HUES64 (cell line): ENCODE results near the gene NMUR2.

Source experiments
- H3K27ac ChIP-seq: 2 replicates; pipeline ENCODE4 v1.7.0; 2013; ENCODE audit warnings: low read depth, low read length, inconsistent platforms
- H3K27me3 ChIP-seq: 2 replicates; pipeline ENCODE4 v1.6.1; 2013; ENCODE audit warnings: mild to moderate bottlenecking, low read length; ENCODE audit not compliant: insufficient read depth
- H3K36me3 ChIP-seq: 2 replicates; pipeline ENCODE4 v1.6.1; 2013; ENCODE audit warnings: mild to moderate bottlenecking, low read length; ENCODE audit not compliant: insufficient read depth
- H3K4me1 ChIP-seq: 2 replicates; pipeline ENCODE4 v1.6.1; 2013; ENCODE audit warnings: mild to moderate bottlenecking, low read length, moderate library complexity; ENCODE audit not compliant: insufficient read depth
- H3K4me3 ChIP-seq: 2 replicates; pipeline ENCODE4 v1.5.1; 2013; ENCODE audit warnings: mild to moderate bottlenecking, low read length, moderate library complexity
- H3K9ac ChIP-seq: 2 replicates; pipeline ENCODE4 v1.6.1; 2013; ENCODE audit warnings: mild to moderate bottlenecking, low read depth, low read length
- H3K9me3 ChIP-seq: 2 replicates; pipeline ENCODE4 v1.6.1; 2013; ENCODE audit warnings: low read depth, low read length; ENCODE audit not compliant: insufficient read depth
- WGBS: fragments of 150-250, 120-280 bp; methylation state at CpG from one replicate; pipeline ENCODE4 v1.1.7; 2013; ENCODE audit warnings: missing lambda C conversion rate; 5-methylcytosine and 5-hydroxymethylcytosine counted together

Gene NMUR2

DNA sequence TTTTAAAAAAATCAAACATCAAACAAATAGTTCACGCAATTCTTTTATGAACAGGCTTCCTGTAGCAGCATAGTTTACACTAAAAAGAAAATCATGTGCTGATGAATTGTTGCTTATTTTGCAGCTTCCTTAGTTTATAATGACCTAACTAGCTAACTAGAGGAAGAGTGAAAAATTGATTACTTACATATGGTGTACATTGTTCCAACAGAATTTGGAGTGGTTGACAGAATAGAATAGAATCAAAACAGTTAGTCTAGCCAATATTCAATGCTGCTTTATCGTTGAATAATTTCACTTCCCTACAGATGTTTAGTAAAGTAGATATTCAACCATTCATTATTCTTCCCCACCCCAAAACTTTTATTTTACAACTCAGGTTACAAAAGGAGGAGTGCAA, 4.2 kb downstream of the NMUR2 start:
- no peaks in the 10 kb centered on the region for H3K9me3 ChIP-seq
- no peak overlapping the region for H3K27ac ChIP-seq
- H3K36me3 ChIP-seq: no peaks in the 10 kb centered on the region
- no peak overlapping the region for H3K9ac ChIP-seq
- H3K27me3 ChIP-seq: no peaks in the 10 kb centered on the region; the same call in 1 of the 2 replicates
- 100% methylated on average over 1 of the region's 2 CpGs for WGBS
- no peak overlapping the region for H3K4me3 ChIP-seq
- H3K4me1 ChIP-seq: no peaks in the 10 kb centered on the region

DNA sequence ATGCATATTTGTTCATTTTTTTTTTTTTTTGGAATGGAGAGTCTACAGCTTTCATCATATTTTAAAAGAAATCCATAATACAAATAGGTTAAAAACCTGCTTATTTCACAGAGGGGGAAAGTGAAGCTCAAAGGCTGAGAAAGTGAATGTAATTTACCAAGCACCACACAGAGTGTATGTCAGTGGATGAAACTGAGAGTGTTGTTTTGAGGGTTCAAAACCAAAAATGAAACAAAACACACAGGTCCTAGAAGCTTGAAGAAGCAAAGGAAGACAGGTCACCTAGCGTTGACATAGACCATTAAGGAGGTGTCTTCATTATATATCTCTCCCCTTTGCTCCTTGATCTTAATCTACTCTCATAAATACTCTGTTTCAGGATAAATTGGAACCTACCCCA, 7.5 kb downstream of the NMUR2 start:
- no peak overlapping the region for H3K27ac ChIP-seq
- H3K9me3 ChIP-seq: no peaks in the 10 kb centered on the region
- no peaks in the 10 kb centered on the region for H3K36me3 ChIP-seq
- WGBS: 100% methylated on average over 1 of the region's 1 CpG
- no peaks in the 10 kb centered on the region for H3K27me3 ChIP-seq
- no peaks in the 10 kb centered on the region for H3K4me1 ChIP-seq
- H3K9ac ChIP-seq: no peak overlapping the region
- no peak overlapping the region for H3K4me3 ChIP-seq

DNA sequence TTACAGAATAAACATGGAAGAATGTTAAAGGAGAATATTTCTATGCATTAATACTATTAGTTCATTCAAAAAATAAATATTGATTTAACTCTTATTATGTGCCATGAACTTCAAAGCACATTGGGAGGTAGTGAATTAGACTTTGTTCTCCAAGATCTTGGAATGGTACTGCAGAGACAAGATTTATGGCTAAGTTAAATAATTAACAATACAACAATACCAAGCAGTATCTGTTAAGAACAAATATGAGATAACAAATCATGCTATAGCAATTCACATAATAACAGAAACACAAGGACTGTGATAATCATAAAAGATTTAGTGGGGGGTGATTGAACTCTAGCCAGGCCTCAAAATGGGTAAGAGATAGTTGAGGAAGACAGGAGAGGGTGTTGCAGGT, 11.6 kb downstream of the NMUR2 start:
- Histone ChIP-seq H3K9ac (no peak overlapping the region), H3K9me3 (peaks cover 8% of the 10 kb centered on the region; the same call in 1 of the 2 replicates), H3K4me1 (no peaks in the 10 kb centered on the region), H3K27ac (no peak overlapping the region), H3K27me3 (no peaks in the 10 kb centered on the region), H3K4me3 (no peak overlapping the region), H3K36me3 (no peaks in the 10 kb centered on the region)

DNA sequence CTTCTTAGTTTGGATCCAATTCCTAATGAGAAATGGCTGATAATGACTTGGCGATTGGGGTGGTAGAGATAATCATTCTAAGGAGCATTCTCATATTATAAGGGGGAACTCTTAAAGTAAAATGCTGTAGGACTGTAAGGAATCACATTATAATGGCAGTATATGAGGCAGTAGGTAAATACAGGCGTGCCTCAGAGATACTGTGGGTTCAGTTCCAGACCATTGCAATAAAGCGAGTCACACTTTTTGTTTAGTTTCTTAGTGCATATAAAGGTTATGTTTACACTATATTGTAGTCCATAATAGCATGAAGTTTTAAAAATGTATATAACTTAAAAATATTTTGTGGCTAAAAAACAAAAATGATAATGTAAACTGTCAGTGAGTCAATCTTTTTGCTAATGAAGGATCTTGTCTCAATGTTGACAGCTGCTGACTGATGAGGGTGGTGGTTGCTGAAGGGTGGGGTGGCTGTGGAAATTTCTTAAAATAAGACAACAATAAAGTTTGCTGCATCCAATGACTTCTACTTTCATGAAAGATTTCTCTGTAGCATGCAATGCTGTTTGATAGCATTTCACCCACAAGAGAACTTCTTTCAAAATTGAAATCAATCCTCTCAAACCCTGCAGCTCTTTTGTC, 15.8 kb downstream of the NMUR2 start:
- H3K4me1 ChIP-seq: no peaks in the 10 kb centered on the region
- H3K27me3 ChIP-seq: no peaks in the 10 kb centered on the region
- H3K9me3 ChIP-seq: peaks cover 8% of the 10 kb centered on the region; the same call in 1 of the 2 replicates
- H3K9ac ChIP-seq: no peak overlapping the region
- H3K27ac ChIP-seq: no peak overlapping the region
- H3K36me3 ChIP-seq: no peaks in the 10 kb centered on the region
- H3K4me3 ChIP-seq: no peak overlapping the region
- 96% methylated on average over 3 of the region's 3 CpGs for WGBS

DNA sequence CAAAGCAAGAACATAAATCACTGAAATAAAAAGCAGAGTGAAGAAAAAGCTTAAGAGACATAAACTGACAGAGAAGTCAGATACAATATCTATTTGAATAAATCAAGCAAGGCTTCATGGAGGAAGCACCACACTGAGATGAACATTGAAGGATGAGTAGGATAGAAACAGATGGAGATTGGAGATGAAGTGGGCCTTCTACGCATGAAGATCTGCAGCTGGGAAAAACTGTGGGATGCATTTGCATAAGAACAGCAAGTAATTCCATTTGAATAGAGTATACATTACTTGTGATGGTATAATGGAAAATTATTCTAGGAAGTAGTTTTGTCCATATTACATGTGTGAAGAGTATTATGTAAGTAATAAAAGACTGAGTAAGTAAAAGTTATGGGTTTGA, 16.5 kb downstream of the NMUR2 start:
- H3K27me3 ChIP-seq: no peaks in the 10 kb centered on the region
- no peak overlapping the region for H3K9ac ChIP-seq
- H3K36me3 ChIP-seq: no peaks in the 10 kb centered on the region
- no peaks in the 10 kb centered on the region for H3K4me1 ChIP-seq
- no peak overlapping the region for H3K27ac ChIP-seq
- peaks cover 8% of the 10 kb centered on the region; the same call in 1 of the 2 replicates for H3K9me3 ChIP-seq
- H3K4me3 ChIP-seq: no peak overlapping the region
- WGBS: 94% methylated on average over 1 of the region's 1 CpG

DNA sequence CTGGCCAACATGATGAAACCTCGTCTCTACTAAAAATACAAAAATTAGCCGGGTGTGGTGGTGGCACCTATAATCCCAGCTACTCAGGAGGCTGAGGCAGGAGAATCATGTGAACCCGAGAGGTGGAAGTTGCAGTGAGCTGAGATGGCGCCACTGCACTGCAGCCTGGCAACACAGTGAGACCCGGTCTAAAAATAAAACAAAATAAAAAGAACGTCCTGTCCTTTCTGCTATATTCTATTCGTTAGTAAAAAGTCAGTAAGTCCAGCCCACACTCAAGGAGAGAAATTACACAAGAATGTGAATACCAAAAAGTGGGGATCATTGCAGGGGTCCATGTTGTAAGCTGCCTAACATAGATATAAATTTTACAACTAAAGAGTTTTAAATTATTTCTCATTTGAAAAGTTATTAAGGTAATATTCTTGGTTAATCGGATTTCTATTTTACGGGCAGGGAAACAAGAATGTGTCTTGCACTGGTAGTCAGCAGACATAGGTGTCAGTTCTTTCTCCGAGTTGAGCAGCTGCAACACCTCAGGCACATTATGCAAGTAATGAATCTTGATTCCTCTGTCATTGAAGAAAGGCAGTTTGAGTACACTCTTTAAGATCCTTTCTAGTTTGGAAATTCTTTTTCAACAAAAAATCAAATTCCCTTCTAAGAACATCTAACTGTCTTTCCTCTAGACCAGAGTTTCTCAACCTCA, 24.5 kb downstream of the NMUR2 start:
- 96% methylated on average over 10 of the region's 10 CpGs for WGBS
- H3K27me3 ChIP-seq: no peaks in the 10 kb centered on the region

DNA sequence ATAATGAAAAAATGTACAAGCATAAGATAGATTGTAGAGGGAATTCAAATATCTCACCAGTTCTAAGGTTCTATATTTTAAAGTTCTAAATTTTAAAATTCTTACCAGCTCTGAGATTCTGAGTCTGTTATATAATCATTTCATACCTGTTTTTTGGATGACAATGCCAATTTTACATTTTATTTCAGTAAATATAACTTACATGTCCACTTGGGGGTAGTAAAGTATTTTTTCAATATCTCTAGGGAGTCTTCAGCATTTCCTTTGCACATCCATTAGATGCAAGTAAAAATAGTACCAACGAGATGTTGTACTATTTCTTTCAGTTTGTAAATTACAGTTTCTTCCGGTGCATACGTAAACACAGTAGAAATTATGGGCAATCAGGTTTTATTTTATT, 25.7 kb downstream of the NMUR2 start:
- 96% methylated on average over 3 of the region's 3 CpGs for WGBS
- H3K36me3 ChIP-seq: no peaks in the 10 kb centered on the region
- no peak overlapping the region for H3K9ac ChIP-seq

More for the DNA sequence above, 24.5 kb downstream of the NMUR2 start:
- H3K36me3 ChIP-seq: no peaks in the 10 kb centered on the region
- H3K4me3 ChIP-seq: no peak overlapping the region
- no peak overlapping the region for H3K9ac ChIP-seq
- H3K9me3 ChIP-seq: no peaks in the 10 kb centered on the region
- H3K4me1 ChIP-seq: no peaks in the 10 kb centered on the region
- no peak overlapping the region for H3K27ac ChIP-seq

DNA sequence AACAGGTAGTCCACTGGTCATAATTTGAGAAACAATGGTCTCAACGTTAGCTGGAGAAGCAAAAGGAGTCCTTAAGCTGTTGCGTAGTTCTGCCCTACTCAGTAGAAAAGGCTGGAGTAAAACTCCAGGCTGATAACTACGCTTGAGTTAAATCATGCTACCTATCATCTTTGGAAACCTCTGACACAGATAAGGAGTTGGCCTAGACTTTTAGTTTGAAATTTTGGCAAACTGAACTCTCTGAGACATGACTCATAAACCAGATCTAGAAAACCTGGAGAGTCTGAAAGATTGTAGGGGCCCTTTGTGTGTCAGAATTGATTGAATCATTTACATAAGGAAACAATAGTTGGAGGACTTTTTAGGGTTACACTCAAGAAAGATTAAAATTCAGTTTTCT, 26.3 kb downstream of the NMUR2 start:
- Histone ChIP-seq H3K9ac (no peak overlapping the region), H3K27ac (no peak overlapping the region), H3K27me3 (no peaks in the 10 kb centered on the region), H3K4me1 (no peaks in the 10 kb centered on the region), H3K9me3 (no peaks in the 10 kb centered on the region), H3K4me3 (no peak overlapping the region), H3K36me3 (no peaks in the 10 kb centered on the region)
- WGBS: 85% methylated on average over 3 of the region's 3 CpGs

More for the DNA sequence above, 25.7 kb downstream of the NMUR2 start:
- Histone ChIP-seq H3K9me3 (no peaks in the 10 kb centered on the region), H3K4me1 (no peaks in the 10 kb centered on the region), H3K27me3 (no peaks in the 10 kb centered on the region), H3K27ac (no peak overlapping the region), H3K4me3 (no peak overlapping the region)

DNA sequence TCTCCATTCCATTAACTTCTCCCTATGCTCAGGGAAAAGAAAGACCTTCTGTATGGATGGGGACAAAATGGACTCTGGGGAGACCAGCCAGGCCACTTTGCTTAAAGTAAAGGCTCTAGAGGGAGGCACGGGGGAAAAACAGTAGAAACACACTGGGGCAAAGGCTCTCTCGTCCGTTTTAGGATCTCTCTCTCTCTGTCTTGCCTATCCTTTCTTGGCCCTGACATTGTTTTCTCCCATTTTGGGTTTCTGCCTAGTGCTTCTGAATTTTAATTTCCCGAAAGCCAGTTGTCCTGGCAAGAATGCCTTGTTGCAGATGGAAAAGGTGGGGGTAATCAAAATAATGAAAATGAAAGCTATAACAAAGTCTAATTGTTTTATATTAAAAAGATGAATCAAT, 28.2 kb downstream of the NMUR2 start:
- Histone ChIP-seq H3K27ac (no peak overlapping the region), H3K36me3 (no peaks in the 10 kb centered on the region), H3K27me3 (no peaks in the 10 kb centered on the region), H3K9me3 (no peaks in the 10 kb centered on the region), H3K4me1 (no peaks in the 10 kb centered on the region), H3K4me3 (no peak overlapping the region), H3K9ac (no peak overlapping the region)
- 87% methylated on average over 4 of the region's 4 CpGs for WGBS

DNA sequence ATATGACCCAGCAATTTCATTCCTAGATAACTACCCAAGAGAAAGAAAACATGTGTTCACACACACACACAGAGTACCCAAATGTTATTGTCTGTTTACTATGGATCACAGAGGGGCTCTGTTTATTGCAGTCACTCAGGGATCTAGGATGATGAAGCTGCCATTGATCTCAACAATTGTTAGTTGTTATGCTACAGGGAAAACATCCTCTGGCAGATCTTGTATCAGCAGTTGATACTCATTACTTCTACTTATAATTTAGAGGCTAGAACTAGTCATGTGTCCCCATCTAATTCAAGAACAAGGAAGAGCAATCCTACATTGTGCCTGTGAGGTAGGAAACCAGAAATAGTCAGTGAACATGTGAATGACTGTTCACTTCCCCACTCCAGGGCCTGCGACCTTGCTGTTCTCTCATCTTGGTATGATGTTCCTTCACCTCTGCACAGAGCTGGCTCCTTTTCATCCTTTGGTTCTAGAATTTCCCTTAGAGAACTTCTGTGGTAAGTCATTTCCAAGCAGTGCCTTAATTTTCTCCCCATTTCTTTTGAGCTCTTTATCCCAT, 30.3 kb downstream of the NMUR2 start:
- 89% methylated on average over 1 of the region's 1 CpG for WGBS
- no peaks in the 10 kb centered on the region for H3K9me3 ChIP-seq
- no peak overlapping the region for H3K4me3 ChIP-seq
- H3K27ac ChIP-seq: no peak overlapping the region
- H3K27me3 ChIP-seq: no peaks in the 10 kb centered on the region
- H3K9ac ChIP-seq: no peak overlapping the region
- H3K36me3 ChIP-seq: no peaks in the 10 kb centered on the region
- H3K4me1 ChIP-seq: no peaks in the 10 kb centered on the region

DNA sequence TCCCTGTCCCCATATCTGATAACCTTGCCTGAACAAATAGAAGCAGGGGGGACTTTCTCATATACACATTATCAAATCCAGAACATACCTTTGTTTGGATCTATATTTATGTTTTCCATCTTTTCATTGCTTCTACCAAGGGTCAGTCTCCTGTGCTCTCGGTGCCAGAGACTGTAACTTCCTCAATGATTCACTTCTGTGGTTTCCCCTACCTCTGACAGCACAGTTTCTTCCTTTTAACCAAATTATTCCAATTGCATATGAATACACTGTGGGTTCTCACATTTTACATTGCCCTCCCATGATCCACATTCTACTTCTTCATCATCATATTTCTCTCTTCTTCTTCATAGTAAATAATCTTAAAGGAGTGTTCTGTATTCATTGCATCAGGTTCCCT, 32.2 kb downstream of the NMUR2 start:
- Histone ChIP-seq H3K9ac (no peak overlapping the region), H3K4me3 (no peak overlapping the region), H3K27ac (no peak overlapping the region), H3K27me3 (no peaks in the 10 kb centered on the region), H3K36me3 (no peaks in the 10 kb centered on the region), H3K9me3 (no peaks in the 10 kb centered on the region), H3K4me1 (no peaks in the 10 kb centered on the region)
- WGBS: 71% methylated on average over 1 of the region's 1 CpG
